A673 (cell line): ENCODE data around the gene DLG2. TPM values are rescaled to one million over a fixed set of nuclear protein-coding genes. Genes with fewer than 3 reads are reported as not detected.

Source experiments
- BruUV-seq: library from RNA; stranded (reverse); fragments of 400-500 nt; replicated peaks from 2 replicates; lab custom pipeline; 2021; lab: Mats Ljungman, UMichigan
- CTCF ChIA-PET: fragments of 300-600 bp; sonication (Branson Sonifier 250); formaldehyde crosslinking; loops from one replicate; lab custom pipeline; 2022; ENCODE audit warnings: antibody characterized with exemption; lab: Charles Lee
- POLR2A ChIA-PET: fragments of 300-600 bp; sonication (Branson Sonifier 250); formaldehyde crosslinking; loops from one replicate; lab custom pipeline; 2022; ENCODE audit warnings: antibody characterized with exemption; ENCODE audit not compliant: low non-redundant PET; lab: Charles Lee
- DNase-seq: peaks from one replicate; pipeline ENCODE4 v3.0.0-alpha.2; 2015; ENCODE audit warnings: low spot score
- H3K27ac ChIP-seq: fragments of 200-600 bp; sonication (generic); 2 replicates; pipeline ENCODE4 v1.5.1; 2016; ENCODE audit warnings: mixed run types, low read depth, mild to moderate bottlenecking, mixed read lengths, antibody characterized with exemption, low read length; ENCODE audit not compliant: poor library complexity, severe bottlenecking
- H3K27me3 ChIP-seq: fragments of 200-600 bp; sonication (generic); replicated peaks from 2 replicates; pipeline ENCODE4 v1.6.1; 2017; ENCODE audit warnings: mixed run types, low read depth, mild to moderate bottlenecking, mixed read lengths, antibody characterized with exemption, low read length; ENCODE audit not compliant: insufficient read depth, poor library complexity
- H3K36me3 ChIP-seq: fragments of 200-600 bp; sonication (generic); 2 replicates; pipeline ENCODE4 v1.6.1; 2016; ENCODE audit warnings: mixed run types, mild to moderate bottlenecking, mixed read lengths, antibody characterized with exemption, low read length; ENCODE audit not compliant: insufficient read depth, poor library complexity, severe bottlenecking
- H3K4me1 ChIP-seq: fragments of 200-600 bp; sonication (generic); 2 replicates; pipeline ENCODE4 v1.6.1; 2017; ENCODE audit warnings: mixed run types, mild to moderate bottlenecking, mixed read lengths, antibody characterized with exemption, low read length; ENCODE audit not compliant: insufficient read depth, poor library complexity, severe bottlenecking
- H3K4me3 ChIP-seq: fragments of 200-600 bp; sonication (generic); 2 replicates; pipeline ENCODE4 v1.5.1; 2016; ENCODE audit warnings: low read depth, mixed run types, mild to moderate bottlenecking, mixed read lengths, low read length; ENCODE audit not compliant: poor library complexity, severe bottlenecking
- H3K9me3 ChIP-seq: fragments of 200-600 bp; sonication (generic); 2 replicates; pipeline ENCODE4 v1.6.1; 2016; ENCODE audit warnings: mixed run types, low read depth, mild to moderate bottlenecking, mixed read lengths, antibody characterized with exemption, low read length; ENCODE audit not compliant: poor library complexity, severe bottlenecking
- EZH2 ChIP-seq: fragments of 200-600 bp; sonication (generic); IDR thresholded peaks from 2 replicates; pipeline ENCODE4 v1.6.1; 2017; ENCODE audit warnings: borderline replicate concordance, low read depth, mild to moderate bottlenecking, mixed read lengths, antibody characterized with exemption, low read length; ENCODE audit not compliant: poor library complexity, severe bottlenecking
- intact Hi-C: fragments of 100-400 bp; cut with micrococcal nuclease; formaldehyde crosslinking; loops from one replicate; pipeline ENCODE4 v1.10.0; 2022; ENCODE audit not compliant: unreplicated experiment
- total RNA-seq: library from RNA; stranded (reverse); gene quantifications from 2 replicates; pipeline ENCODE4 v1.2.3, GENCODE V29; 2021
- TF ChIP-seq, protein P1 (sequence below): fragments of 300-800, 200-600 bp; sonication (generic); conservative IDR thresholded peaks from 2 replicates; pipeline ENCODE4 v1.5.1; 2017; ENCODE audit warnings: low read depth, mild to moderate bottlenecking, antibody characterized with exemption, low read length, moderate library complexity, mixed read lengths

DLG2 gene
- total RNA-seq, 1 experiment from 2014 or later: 277 TPM

- no peaks in the 10 kb centered on the region for H3K9me3 ChIP-seq
- BruUV-seq: no TSS peak
- H3K4me1 ChIP-seq: peaks cover 72% of the 10 kb centered on the region
- H3K27ac ChIP-seq: peak overlapping the region; percentile 36
- intact Hi-C loops: no loop called here
- TF ChIP-seq, protein P1, sequence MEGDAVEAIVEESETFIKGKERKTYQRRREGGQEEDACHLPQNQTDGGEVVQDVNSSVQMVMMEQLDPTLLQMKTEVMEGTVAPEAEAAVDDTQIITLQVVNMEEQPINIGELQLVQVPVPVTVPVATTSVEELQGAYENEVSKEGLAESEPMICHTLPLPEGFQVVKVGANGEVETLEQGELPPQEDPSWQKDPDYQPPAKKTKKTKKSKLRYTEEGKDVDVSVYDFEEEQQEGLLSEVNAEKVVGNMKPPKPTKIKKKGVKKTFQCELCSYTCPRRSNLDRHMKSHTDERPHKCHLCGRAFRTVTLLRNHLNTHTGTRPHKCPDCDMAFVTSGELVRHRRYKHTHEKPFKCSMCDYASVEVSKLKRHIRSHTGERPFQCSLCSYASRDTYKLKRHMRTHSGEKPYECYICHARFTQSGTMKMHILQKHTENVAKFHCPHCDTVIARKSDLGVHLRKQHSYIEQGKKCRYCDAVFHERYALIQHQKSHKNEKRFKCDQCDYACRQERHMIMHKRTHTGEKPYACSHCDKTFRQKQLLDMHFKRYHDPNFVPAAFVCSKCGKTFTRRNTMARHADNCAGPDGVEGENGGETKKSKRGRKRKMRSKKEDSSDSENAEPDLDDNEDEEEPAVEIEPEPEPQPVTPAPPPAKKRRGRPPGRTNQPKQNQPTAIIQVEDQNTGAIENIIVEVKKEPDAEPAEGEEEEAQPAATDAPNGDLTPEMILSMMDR: no peak
- TF ChIP-seq EZH2: no peak
- POLR2A ChIA-PET: no interaction called here
- H3K4me3 ChIP-seq: no peak overlapping the region
- peak; percentile 64 for DNase-seq
- CTCF ChIA-PET: no interaction called here
- H3K27me3 ChIP-seq: no peaks in the 10 kb centered on the region
- peaks cover 36% of the 10 kb centered on the region for H3K36me3 ChIP-seq
Observed at GRCh38 chr11:83689144-83689780, 1937.9 kb downstream of the DLG2 start.

- BruUV-seq: no TSS peak
- POLR2A ChIA-PET: interaction anchor here (0.6 kb wide), 1 partner anchor 125 kb away, joined by 4 read pairs; no protein-coding TSS in a partner anchor
- peaks cover 69% of the 10 kb centered on the region for H3K4me1 ChIP-seq
- no peak for TF ChIP-seq EZH2
- TF ChIP-seq, protein P1: no peak
- no peak overlapping the region for H3K4me3 ChIP-seq
- intact Hi-C loops: no loop called here
- peaks cover 29% of the 10 kb centered on the region for H3K36me3 ChIP-seq
- DNase-seq: no peak
- H3K27me3 ChIP-seq: no peaks in the 10 kb centered on the region
- H3K9me3 ChIP-seq: no peaks in the 10 kb centered on the region
- CTCF ChIA-PET: interaction anchor here (0.5 to 0.9 kb wide), 2 partner anchors 113 to 128 kb away, joined by 3 read pairs; no protein-coding TSS in a partner anchor
- no peak overlapping the region for H3K27ac ChIP-seq
Observed at GRCh38 chr11:83687787-83688186, 1939.4 kb downstream of the DLG2 start.

DNA sequence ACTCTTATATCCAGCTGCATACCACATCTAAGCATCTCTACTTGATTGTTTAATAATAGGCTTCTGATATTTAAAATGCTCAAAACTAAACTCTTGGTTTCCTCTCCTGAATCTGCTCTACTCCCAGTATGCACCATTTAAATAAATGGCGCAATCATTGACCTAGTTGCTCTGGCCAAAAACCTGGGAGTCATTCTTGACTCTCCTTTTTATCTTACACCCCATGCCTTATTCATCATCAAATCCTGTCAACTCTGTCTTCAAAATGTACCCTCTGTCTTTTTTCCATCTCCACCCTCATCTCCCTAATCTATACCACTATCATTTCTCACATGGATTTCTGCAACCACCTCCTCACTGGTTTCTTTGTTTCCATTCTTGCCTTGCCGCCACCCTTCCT lies 1941.4 kb downstream of the DLG2 start:
- Histone ChIP-seq H3K27ac (peak overlapping the region; percentile 25), H3K4me3 (no peak overlapping the region), H3K36me3 (peaks cover 26% of the 10 kb centered on the region), H3K9me3 (no peaks in the 10 kb centered on the region), H3K27me3 (no peaks in the 10 kb centered on the region), H3K4me1 (peaks cover 63% of the 10 kb centered on the region)
- BruUV-seq: no TSS peak
- TF ChIP-seq EZH2: no peak
- TF ChIP-seq, protein P1: no peak
- ChIA-PET CTCF (no interaction called here), POLR2A (interaction anchor here (0.7 kb wide), 1 partner anchor 116 kb away, joined by 3 read pairs; no protein-coding TSS in a partner anchor)
- DNase-seq: no peak
- intact Hi-C loops: no loop called here
